HCT116 (cell line): ENCODE data around the gene STK36. TPM values are rescaled to one million over a fixed set of nuclear protein-coding genes. Genes with fewer than 3 reads are reported as not detected.

ENCODE experiments used
- ATAC-seq: fragments of 200-7000 bp; cut with Tn5 transposase; 2 replicates; pipeline ENCODE4 v1.9.1; 2020; ENCODE audit warnings: mild to moderate bottlenecking, moderate library complexity
- BruUV-seq: library from RNA; stranded (reverse); fragments of 400-500 nt; replicated peaks from 2 replicates; lab custom pipeline; 2021; lab: Mats Ljungman, UMichigan
- CTCF ChIA-PET: fragments of 300-600 bp; sonication (Branson Sonifier 250); formaldehyde crosslinking; loops from one replicate; lab custom pipeline; 2021; ENCODE audit warnings: antibody characterized with exemption; lab: Charles Lee
- POLR2A ChIA-PET: fragments of 300-600, 350-600 bp; sonication (Branson Sonifier 250); formaldehyde crosslinking; loops from one replicate; lab custom pipeline; 2021; ENCODE audit warnings: antibody characterized with exemption; lab: Charles Lee
- RAD21 ChIA-PET, 2 experiments: fragments of 300-600 bp; sonication (Branson Sonifier 250); formaldehyde crosslinking; loops; one replicate each; lab custom pipeline; 2023; ENCODE audit warnings: low total read pairs in 2 of 2; ENCODE audit not compliant: uncharacterized antibody in 2 of 2, unreplicated experiment in 2 of 2, low non-redundant PET in 1 of 2; lab: Charles Lee
- DNase-seq: peaks from one replicate; pipeline ENCODE4 v3.0.0-alpha.2; 2010; ENCODE audit warnings: low read depth, low spot score
- H2AFZ ChIP-seq: fragments of 200-600 bp; shearing (Covaris generic), sonication (generic); 2 replicates; pipeline ENCODE4 v1.6.1; 2017; ENCODE audit warnings: low read depth, mixed run types, mixed read lengths, antibody characterized with exemption, low read length; ENCODE audit not compliant: poor library complexity, severe bottlenecking
- H3K27ac ChIP-seq: 2 replicates; pipeline ENCODE4 v1.5.1; 2012; ENCODE audit warnings: low read depth, low read length
- H3K27me3 ChIP-seq: fragments of 200-600 bp; sonication (generic); 2 replicates; pipeline ENCODE4 v1.6.1; 2016; ENCODE audit warnings: mixed run types, low read length, mixed read lengths; ENCODE audit not compliant: insufficient read depth
- H3K36me3 ChIP-seq, 2 experiments: fragments of 200-500 bp in 1 of 2; fragments of 200-600 bp in 1 of 2; sonication (Bioruptor generic) in 1 of 2; sonication (generic) in 1 of 2; 2 replicates each; pipeline versions ENCODE4 v1.5.1 to v1.6.1; 2014 to 2016; ENCODE audit warnings: low read length in 2 of 2, inconsistent platforms in 1 of 2, mixed read lengths in 1 of 2, mixed run types in 1 of 2; ENCODE audit not compliant: insufficient read depth in 2 of 2, control insufficient read depth in 1 of 2
- H3K4me1 ChIP-seq, 2 experiments: fragments of 200-600 bp in 1 of 2; sonication (generic) in 1 of 2; 2 replicates each; pipeline versions ENCODE4 v1.5.1 to v1.6.1; 2012 to 2017; ENCODE audit warnings: low read length in 2 of 2, inconsistent platforms in 1 of 2, mild to moderate bottlenecking in 1 of 2, mixed read lengths in 1 of 2, mixed run types in 1 of 2, moderate library complexity in 1 of 2; ENCODE audit not compliant: insufficient read depth in 2 of 2, control insufficient read depth in 1 of 2
- H3K4me2 ChIP-seq: fragments of 200-600 bp; sonication (generic); 2 replicates; pipeline ENCODE4 v1.6.1; 2017; ENCODE audit warnings: mixed run types, low read length, mixed read lengths
- H3K4me3 ChIP-seq, 2 experiments: fragments of 200-600 bp in 1 of 2; sonication (generic) in 1 of 2; replicated peaks in 1 of 2; 2 replicates each; pipeline ENCODE4 v1.5.1; 2011 to 2016; ENCODE audit warnings: low read length in 2 of 2, control low read depth in 1 of 2, low read depth in 1 of 2, mild to moderate bottlenecking in 1 of 2, mixed read lengths in 1 of 2, mixed run types in 1 of 2
- H3K79me2 ChIP-seq: fragments of 200-600 bp; sonication (generic); 2 replicates; pipeline ENCODE4 v1.6.1; 2017; ENCODE audit warnings: mild to moderate bottlenecking, mixed run types, low read length, moderate library complexity, mixed read lengths; ENCODE audit not compliant: insufficient read depth
- H3K9ac ChIP-seq: fragments of 200-600 bp; sonication (generic); 2 replicates; pipeline ENCODE4 v1.6.1; 2016; ENCODE audit warnings: low read length, mixed read lengths
- H3K9me2 ChIP-seq: fragments of 200-600 bp; sonication (generic), shearing (Covaris generic); 2 replicates; pipeline ENCODE4 v1.6.1; 2017; ENCODE audit warnings: mixed run types, mild to moderate bottlenecking, moderate library complexity; ENCODE audit not compliant: insufficient read depth
- H3K9me3 ChIP-seq, 2 experiments: fragments of 200-500 bp in 1 of 2; fragments of 200-600 bp in 1 of 2; sonication (Bioruptor generic) in 1 of 2; sonication (generic) in 1 of 2; 2 replicates each; pipeline ENCODE4 v1.6.1; 2014 to 2017; ENCODE audit warnings: low read length in 2 of 2, mixed read lengths in 2 of 2, inconsistent platforms in 1 of 2, low read depth in 1 of 2, mild to moderate bottlenecking in 1 of 2, mixed run types in 1 of 2, moderate library complexity in 1 of 2; ENCODE audit not compliant: control insufficient read depth in 1 of 2, insufficient read depth in 1 of 2
- H4K20me1 ChIP-seq: fragments of 200-600 bp; sonication (generic), shearing (Covaris generic); 2 replicates; pipeline ENCODE4 v1.6.1; 2017; ENCODE audit warnings: mixed run types, mild to moderate bottlenecking, moderate library complexity; ENCODE audit not compliant: insufficient read depth
- ATF3 ChIP-seq: IDR thresholded peaks from 2 replicates; pipeline ENCODE4 v1.6.1; 2012
- CBX3 ChIP-seq: IDR thresholded peaks from 2 replicates; pipeline ENCODE4 v1.6.1; 2012; ENCODE audit warnings: low read depth
- CEBPB ChIP-seq: IDR thresholded peaks from 2 replicates; pipeline ENCODE4 v1.6.1; 2012; ENCODE audit warnings: low read depth
- ELF1 ChIP-seq: IDR thresholded peaks from 2 replicates; pipeline ENCODE4 v1.6.1; 2012; ENCODE audit warnings: low read depth, borderline replicate concordance
- EZH2 ChIP-seq: fragments of 200-600 bp; sonication (generic); IDR thresholded peaks from 2 replicates; pipeline ENCODE4 v1.6.1; 2017; ENCODE audit warnings: antibody characterized with exemption, mixed run types
- EZH2phosphoT487 ChIP-seq: fragments of 200-600 bp; IDR thresholded peaks from 2 replicates; pipeline ENCODE4 v1.6.1; 2018; ENCODE audit warnings: antibody characterized with exemption, borderline replicate concordance
- FOSL1 ChIP-seq: IDR thresholded peaks from 2 replicates; pipeline ENCODE4 v1.6.1; 2012; ENCODE audit warnings: low read depth
- JUND ChIP-seq: IDR thresholded peaks from 2 replicates; pipeline ENCODE4 v1.6.1; 2012
- MAX ChIP-seq: IDR thresholded peaks from 2 replicates; pipeline ENCODE4 v1.6.1; 2012
- RAD21 ChIP-seq: IDR thresholded peaks from 2 replicates; pipeline ENCODE4 v1.6.1; 2012; ENCODE audit warnings: low read depth, mild to moderate bottlenecking
- REST ChIP-seq: IDR thresholded peaks from 2 replicates; pipeline ENCODE4 v1.6.1; 2012; ENCODE audit warnings: low read depth
- SIN3A ChIP-seq: IDR thresholded peaks from 2 replicates; pipeline ENCODE4 v1.6.1; 2012; ENCODE audit warnings: low read depth
- SP1 ChIP-seq: IDR thresholded peaks from 2 replicates; pipeline ENCODE4 v1.6.1; 2012; ENCODE audit warnings: low read depth
- TCF7L2 ChIP-seq: IDR thresholded peaks from 2 replicates; pipeline ENCODE4 v1.7.0; 2011; ENCODE audit warnings: borderline replicate concordance, inconsistent platforms; ENCODE audit not compliant: insufficient read depth, insufficient read length; ENCODE audit errors: extremely low read depth
- ZFX ChIP-seq: fragments of 450-650 bp; IDR thresholded peaks from 2 replicates; pipeline ENCODE4 v1.6.1; 2017
- intact Hi-C: fragments of 100-400 bp; cut with micrococcal nuclease; formaldehyde crosslinking; loops from 2 replicates; pipeline ENCODE4 v1.10.0; 2022
- total RNA-seq: library from RNA; stranded (reverse); gene quantifications from one replicate; pipeline ENCODE4 v1.2.1, GENCODE V29; 2021; ENCODE audit not compliant: unreplicated experiment

The STK36 gene
- total RNA-seq, 1 experiment from 2014 or later, result 45.5 TPM

GRCh38 chr2:218663901-218664300 is 8.0 kb upstream of the STK36 start (continued):
- TF ChIP-seq ATF3 (no peak), ZFX (no peak), SIN3A (no peak), CEBPB (no peak), TCF7L2 (no peak), EZH2 (no peak), RAD21 (no peak), FOSL1 (no peak), SP1 (no peak)
- TF ChIP-seq, all 23 proteins: peak for 0

GRCh38 chr2:218664653-218665052 is 7.2 kb upstream of the STK36 start:
- ATAC-seq (no peak), DNase-seq (no peak)
- POLR2A ChIA-PET, result no interaction called here
- H3K9me2 ChIP-seq, result no peaks in the 10 kb centered on the region
- CTCF ChIA-PET, result no interaction called here
- intact Hi-C loops, result no loop called here
- no peak overlapping the region for H2AFZ ChIP-seq
- no peaks in the 10 kb centered on the region for H4K20me1 ChIP-seq
- H3K9ac ChIP-seq, result no peak overlapping the region
- H3K4me3 ChIP-seq, result no peak overlapping the region
- peaks cover 0 to 9% of the 10 kb centered on the region in 2 experiments; a peak in 2 of 4 replicates for H3K4me1 ChIP-seq
- H3K79me2 ChIP-seq, result peaks cover 24% of the 10 kb centered on the region; the same call in 1 of the 2 replicates
- RAD21 ChIA-PET, result no interaction called here
- H3K4me2 ChIP-seq, result no peak overlapping the region
- no peak for TF ChIP-seq ATF3
- no peak for TF ChIP-seq EZH2phosphoT487
- no peak for TF ChIP-seq ELF1
- no peak for TF ChIP-seq REST
- no peak for TF ChIP-seq MAX
- no peak for TF ChIP-seq EZH2
- TF ChIP-seq JUND, result no peak
- TF ChIP-seq CEBPB, result no peak
- no peak for TF ChIP-seq FOSL1
- no peak for TF ChIP-seq CBX3
- no peaks in the 10 kb centered on the region for H3K27me3 ChIP-seq
- no peak overlapping the region for H3K27ac ChIP-seq
- no TSS peak for BruUV-seq
- H3K36me3 ChIP-seq, result peaks cover 38 to 52% of the 10 kb centered on the region in 2 experiments
- no peaks in the 10 kb centered on the region for H3K9me3 ChIP-seq
